ENCODE results near the gene USP15. TPM values are rescaled to one million over a fixed set of nuclear protein-coding genes. Genes with fewer than 3 reads are reported as not detected.

The USP15 gene
- total RNA-seq, 1 donor from 2014 or later = 50.9 TPM

- Mint-ChIP-seq H3K36me3 (peaks cover 34% of the 10 kb centered on the region), H3K27me3 (ENCODE audit: low read depth) (no peaks in the 10 kb centered on the region), H3K4me1 (no peaks in the 10 kb centered on the region), H3K27ac (no peak overlapping the region), H3K4me3 (no peak overlapping the region), H3K9me3 (peaks cover 7% of the 10 kb centered on the region)
- TF ChIP-seq CTCF (IDR thresholded peaks at IDR 0.05; ENCODE audit: unreplicated experiment) = no peak
- DNase-seq (ENCODE audit: low spot score in 2 of 2, unreplicated experiment in 2 of 2) = no peak
Measured at GRCh38 chr12:62320054-62320453, 59.9 kb downstream of the USP15 start.

- H3K27me3 Mint-ChIP-seq (ENCODE audit: low read depth) = no peaks in the 10 kb centered on the region
- H3K27ac Mint-ChIP-seq = no peak overlapping the region
- peaks cover 28% of the 10 kb centered on the region for H3K36me3 Mint-ChIP-seq
- TF ChIP-seq CTCF (IDR thresholded peaks at IDR 0.05; ENCODE audit: unreplicated experiment) = no peak
- peaks cover 7% of the 10 kb centered on the region for H3K9me3 Mint-ChIP-seq
- no peak overlapping the region for H3K4me3 Mint-ChIP-seq
- H3K4me1 Mint-ChIP-seq = no peaks in the 10 kb centered on the region
- DNase-seq (ENCODE audit: low spot score in 2 of 2, unreplicated experiment in 2 of 2) = no peak
Measured at GRCh38 chr12:62323386-62323785, 63.2 kb downstream of the USP15 start.

GRCh38 chr12:62328296-62328921, 68.2 kb downstream of the USP15 start:
- peaks cover 7% of the 10 kb centered on the region for H3K36me3 Mint-ChIP-seq
- H3K4me1 Mint-ChIP-seq = no peaks in the 10 kb centered on the region
- TF ChIP-seq CTCF (IDR thresholded peaks at IDR 0.05; ENCODE audit: unreplicated experiment) = no peak
- H3K27me3 Mint-ChIP-seq (ENCODE audit: low read depth) = no peaks in the 10 kb centered on the region
- no peaks in the 10 kb centered on the region for H3K9me3 Mint-ChIP-seq
- H3K27ac Mint-ChIP-seq = no peak overlapping the region
- no peak overlapping the region for H3K4me3 Mint-ChIP-seq
- no peak for DNase-seq (ENCODE audit: low spot score in 2 of 2, unreplicated experiment in 2 of 2)

- no peak for TF ChIP-seq CTCF (IDR thresholded peaks at IDR 0.05; ENCODE audit: unreplicated experiment)
- DNase-seq (ENCODE audit: low spot score in 2 of 2, unreplicated experiment in 2 of 2) = no peak
- H3K4me1 Mint-ChIP-seq = no peaks in the 10 kb centered on the region
- no peak overlapping the region for H3K27ac Mint-ChIP-seq
- no peak overlapping the region for H3K4me3 Mint-ChIP-seq
- H3K9me3 Mint-ChIP-seq = no peaks in the 10 kb centered on the region
- no peaks in the 10 kb centered on the region for H3K27me3 Mint-ChIP-seq (ENCODE audit: low read depth)
- peaks cover 7% of the 10 kb centered on the region for H3K36me3 Mint-ChIP-seq
Measured at GRCh38 chr12:62331306-62331705, 71.1 kb downstream of the USP15 start.

GRCh38 chr12:62332598-62332997, 72.4 kb downstream of the USP15 start:
- Mint-ChIP-seq H3K4me3 (no peak overlapping the region), H3K27ac (no peak overlapping the region), H3K36me3 (peaks cover 13% of the 10 kb centered on the region), H3K9me3 (peaks cover 4% of the 10 kb centered on the region), H3K27me3 (ENCODE audit: low read depth) (no peaks in the 10 kb centered on the region), H3K4me1 (no peaks in the 10 kb centered on the region)
- DNase-seq (ENCODE audit: low spot score in 2 of 2, unreplicated experiment in 2 of 2) = no peak
- no peak for TF ChIP-seq CTCF (IDR thresholded peaks at IDR 0.05; ENCODE audit: unreplicated experiment)

GRCh38 chr12:62335057-62335456, 74.9 kb downstream of the USP15 start:
- Mint-ChIP-seq H3K9me3 (peaks cover 24% of the 10 kb centered on the region), H3K27ac (no peak overlapping the region), H3K4me1 (no peaks in the 10 kb centered on the region), H3K4me3 (no peak overlapping the region), H3K27me3 (ENCODE audit: low read depth) (no peaks in the 10 kb centered on the region), H3K36me3 (peaks cover 32% of the 10 kb centered on the region)
- DNase-seq (ENCODE audit: low spot score in 2 of 2, unreplicated experiment in 2 of 2) = no peak
- no peak for TF ChIP-seq CTCF (IDR thresholded peaks at IDR 0.05; ENCODE audit: unreplicated experiment)

Data from mesothelial cell of epicardium (in vitro differentiated cells).